NOMO-1 treated with dmso at 0.1 percent for 144 hours (cell line): ENCODE measurements around the gene RETREG3.
"Not testable (repeated sequence)": the region's sequence is repeated elsewhere in the genome, so short reads cannot be mapped to it uniquely, and the experiment has no call there.

Source experiments
- DNase-seq: peaks from one replicate; lab custom pipeline; 2025; ENCODE audit not compliant: unreplicated experiment; lab: John Stamatoyannopoulos, UW

Gene RETREG3, protein sequence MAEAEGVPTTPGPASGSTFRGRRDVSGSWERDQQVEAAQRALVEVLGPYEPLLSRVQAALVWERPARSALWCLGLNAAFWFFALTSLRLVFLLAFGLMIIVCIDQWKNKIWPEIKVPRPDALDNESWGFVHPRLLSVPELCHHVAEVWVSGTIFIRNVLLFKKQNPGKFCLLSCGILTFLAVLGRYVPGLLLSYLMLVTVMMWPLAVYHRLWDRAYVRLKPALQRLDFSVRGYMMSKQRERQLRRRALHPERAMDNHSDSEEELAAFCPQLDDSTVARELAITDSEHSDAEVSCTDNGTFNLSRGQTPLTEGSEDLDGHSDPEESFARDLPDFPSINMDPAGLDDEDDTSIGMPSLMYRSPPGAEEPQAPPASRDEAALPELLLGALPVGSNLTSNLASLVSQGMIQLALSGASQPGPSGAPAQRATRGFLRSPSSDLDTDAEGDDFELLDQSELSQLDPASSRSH

DNA sequence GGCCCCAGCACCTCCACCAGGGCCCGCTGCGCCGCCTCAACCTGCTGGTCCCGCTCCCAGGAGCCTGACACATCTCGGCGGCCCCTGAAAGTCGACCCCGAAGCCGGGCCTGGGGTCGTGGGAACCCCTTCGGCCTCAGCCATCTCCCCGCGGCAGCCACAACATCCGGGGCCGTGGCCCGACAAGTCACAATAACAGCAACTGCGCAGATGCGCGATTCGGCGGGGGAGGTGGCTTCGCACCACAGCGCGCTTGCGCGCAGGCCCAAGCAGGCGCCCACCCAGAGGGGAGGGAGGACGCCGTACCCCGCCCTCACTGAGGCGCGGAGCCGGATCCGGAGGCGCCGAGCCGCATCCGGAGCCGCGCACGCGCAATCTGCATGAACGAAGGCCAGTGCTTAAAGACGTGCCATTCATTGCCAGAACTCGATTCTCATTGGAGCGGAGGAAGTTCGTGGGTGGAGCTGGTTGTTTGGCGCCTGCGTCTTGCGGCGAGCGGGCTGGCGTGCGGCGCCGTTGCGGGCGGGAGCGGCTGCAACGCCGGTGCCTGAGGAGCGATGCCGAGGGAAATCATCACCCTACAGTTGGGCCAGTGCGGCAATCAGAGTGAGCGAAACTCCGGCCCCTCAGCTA, at the start of gene RETREG3, which contains the start of gene TUBG1:
Gene RETREG3 (minus strand): TSS at position 193 of the 632 bp plus-strand sequence. CDS start 50 bp downstream, at position 143.
Gene TUBG1 (plus strand): TSS at position 502 of the 632 bp plus-strand sequence. CDS start 55 bp downstream, at position 557.
- DNase-seq, result peak; percentile 99

DNA sequence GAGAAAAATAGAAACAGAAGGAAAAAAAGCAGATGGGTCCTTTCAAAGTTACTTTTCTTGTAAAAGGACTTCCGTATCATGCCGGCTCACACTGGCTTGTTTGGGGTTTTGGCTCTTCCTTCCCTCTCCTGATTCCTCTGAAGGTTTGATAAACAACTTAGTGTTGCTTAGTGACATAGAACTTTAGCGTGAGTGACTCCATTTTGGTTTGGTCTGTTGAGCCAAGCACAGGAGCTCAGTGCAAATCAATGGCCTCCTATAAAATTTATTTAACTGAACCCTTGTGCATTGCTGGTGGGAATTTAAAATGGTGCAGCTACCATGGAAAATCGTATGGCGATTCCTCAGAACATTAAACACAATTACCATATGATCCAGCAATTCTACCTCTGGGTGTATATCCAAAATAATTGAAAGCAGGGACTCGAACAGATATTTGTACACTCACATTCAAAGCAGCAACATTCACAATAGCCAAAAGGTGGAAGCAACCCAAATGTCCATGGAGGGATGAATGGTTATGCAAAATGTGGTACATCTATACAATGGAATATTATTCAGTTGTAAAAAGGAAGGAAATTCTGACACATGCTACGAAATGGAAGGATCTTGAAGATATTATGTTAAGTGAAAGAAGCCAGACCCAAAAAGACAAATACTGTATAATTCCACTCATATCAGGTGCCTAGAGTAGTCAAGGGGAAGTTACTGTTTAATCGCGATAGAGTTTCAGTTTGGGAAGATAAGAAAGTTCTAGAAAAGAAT, 48.8 kb upstream of the RETREG3 start:
- no peak for DNase-seq

DNA sequence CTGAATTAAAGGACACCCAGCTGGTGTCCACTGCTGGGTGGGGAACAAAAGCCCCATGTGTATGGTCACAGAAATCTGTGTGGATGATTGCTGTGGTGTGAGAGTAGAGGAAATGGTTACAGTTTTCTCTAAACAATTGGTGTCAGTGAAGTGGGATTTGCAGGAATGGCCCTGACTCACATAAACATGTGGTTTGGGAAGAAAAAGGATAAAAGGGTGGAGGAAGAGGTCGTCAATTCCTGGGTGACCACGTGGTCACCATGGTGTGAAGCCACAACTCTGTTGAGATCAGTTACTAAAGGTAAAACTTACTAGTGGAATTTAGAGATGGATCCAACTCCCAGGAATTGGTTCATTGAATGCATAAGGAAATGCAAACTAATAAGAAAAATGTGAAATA, 46.4 kb upstream of the RETREG3 start:
- no peak for DNase-seq

DNA sequence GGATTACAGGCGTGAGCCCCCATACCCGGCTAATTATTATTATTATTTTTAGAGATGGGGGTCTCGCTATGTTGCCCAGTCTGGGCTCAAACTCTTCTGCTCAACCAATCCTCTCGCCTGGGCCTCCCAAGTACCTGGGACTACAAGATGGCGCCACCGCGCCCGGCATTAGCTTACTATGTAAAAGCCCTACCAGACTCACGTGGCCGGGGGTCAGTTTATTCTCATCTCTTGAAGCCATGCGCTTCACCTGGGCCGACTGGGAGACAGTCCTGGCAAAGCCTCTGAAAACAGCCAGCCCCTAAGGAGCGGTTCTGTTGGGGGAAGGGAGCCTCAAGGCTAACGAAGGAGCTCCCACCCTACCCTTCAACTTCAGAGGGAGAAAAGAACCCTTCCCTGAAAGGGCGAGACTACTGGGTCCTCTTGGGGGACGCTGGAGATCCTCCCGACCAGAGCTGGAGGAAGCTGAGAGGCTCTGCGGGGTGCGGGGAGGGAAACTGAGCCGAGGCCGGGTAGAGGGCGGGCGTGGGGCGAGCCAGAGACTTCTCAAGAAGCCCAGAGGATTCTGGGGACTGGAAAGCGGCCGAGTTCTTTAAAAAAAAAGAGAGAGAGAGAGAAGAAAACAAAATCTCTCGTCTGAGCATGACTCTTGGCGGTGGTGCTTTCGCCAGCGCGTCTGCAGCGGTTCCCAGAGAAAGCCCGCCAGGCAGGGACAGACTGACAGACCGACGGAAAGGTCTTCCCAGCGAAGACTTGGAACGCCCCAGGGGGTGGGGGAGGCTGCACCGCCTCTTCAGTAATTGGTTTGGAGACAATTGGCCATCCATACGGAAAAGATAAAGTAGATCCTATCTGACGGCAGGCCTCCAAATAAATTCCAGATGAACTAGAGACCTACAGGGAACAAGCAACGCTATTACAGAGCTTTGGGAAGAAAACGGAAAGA, 44.3 kb upstream of the RETREG3 start:
- DNase-seq, result no peak

GRCh38 chr17:42651392-42651791, 42.2 kb upstream of the RETREG3 start:
- DNase-seq, result peak; percentile 15

- no peak for DNase-seq
Measured at GRCh38 chr17:42647778-42648177, 38.6 kb upstream of the RETREG3 start.

GRCh38 chr17:42642336-42642735, 33.2 kb upstream of the RETREG3 start:
- DNase-seq, result no peak

DNA sequence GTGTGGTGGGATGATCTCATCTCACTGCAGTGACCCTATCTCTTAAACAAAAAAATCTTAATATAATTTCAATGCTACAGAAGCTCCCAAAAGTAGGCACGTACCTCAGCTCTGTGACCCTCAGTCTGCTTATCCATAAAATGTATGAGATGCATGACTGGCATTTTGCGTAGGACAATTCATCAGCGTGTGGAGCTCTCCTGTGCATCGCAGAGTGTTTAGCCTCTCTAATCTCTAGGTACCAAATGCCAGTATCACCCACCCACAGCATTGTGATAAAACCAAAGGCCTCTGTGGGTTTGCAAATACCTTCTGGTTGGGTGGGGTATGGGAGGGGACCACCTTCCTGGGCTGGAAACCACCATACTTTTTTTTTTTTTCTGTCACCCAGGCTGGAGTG, 30.9 kb upstream of the RETREG3 start:
- no peak for DNase-seq

GRCh38 chr17:42639525-42640113, 30.4 kb upstream of the RETREG3 start:
- no peak for DNase-seq

DNA sequence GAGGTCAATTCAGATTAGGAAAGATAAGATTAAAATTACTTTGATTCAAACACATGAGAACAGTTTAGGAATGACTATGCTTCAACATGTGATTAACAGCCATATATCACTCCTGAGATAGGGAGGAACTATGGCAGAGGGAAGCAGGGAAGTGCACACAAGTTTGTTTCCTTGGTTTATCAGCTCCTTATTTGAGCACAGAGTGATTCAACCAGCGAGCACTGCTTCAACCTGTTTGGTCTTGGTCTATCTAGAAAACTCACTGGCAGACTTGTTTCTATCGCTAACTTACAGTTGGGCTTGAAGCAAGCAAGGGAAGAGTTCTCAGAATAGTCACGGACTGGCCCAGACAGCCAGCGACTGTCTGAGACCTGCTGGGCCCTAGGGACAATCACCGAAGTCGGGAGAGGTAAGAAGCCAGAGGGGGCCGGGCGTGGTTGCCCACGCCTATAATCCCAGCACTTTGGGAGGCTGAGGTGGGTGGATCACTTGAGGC, 23.8 kb upstream of the RETREG3 start:
- no peak for DNase-seq

DNA sequence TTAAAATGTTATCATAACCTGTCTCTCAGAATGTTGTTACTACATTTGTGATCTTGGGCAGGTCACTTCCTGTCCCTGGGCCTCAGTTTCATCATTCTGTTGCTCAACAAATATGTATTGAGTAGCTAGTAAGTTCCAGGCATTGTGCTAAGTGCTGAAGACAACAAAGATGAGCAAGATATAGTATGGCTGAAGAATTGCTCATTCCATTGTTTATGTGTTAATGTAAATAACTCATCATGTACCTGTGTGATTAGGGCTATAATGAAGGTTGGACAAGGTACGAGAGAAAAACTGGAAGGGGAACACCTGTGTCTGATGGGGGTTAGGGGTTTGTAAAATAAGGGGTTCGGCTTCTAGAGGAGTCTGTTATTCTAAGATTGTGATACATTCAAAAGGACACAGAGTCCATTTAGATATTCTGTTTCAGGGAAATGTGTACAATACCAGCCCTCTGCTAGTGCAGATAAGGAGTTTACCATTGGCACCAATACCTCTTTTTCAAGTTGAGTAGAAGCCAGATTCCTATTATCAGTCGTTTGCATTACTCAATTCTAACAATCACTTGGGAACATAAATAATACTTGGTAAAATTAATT, 20.3 kb upstream of the RETREG3 start:
- no peak for DNase-seq

- not testable (repeated sequence) for DNase-seq
Measured at GRCh38 chr17:42627032-42627764, 18.0 kb upstream of the RETREG3 start.

DNA sequence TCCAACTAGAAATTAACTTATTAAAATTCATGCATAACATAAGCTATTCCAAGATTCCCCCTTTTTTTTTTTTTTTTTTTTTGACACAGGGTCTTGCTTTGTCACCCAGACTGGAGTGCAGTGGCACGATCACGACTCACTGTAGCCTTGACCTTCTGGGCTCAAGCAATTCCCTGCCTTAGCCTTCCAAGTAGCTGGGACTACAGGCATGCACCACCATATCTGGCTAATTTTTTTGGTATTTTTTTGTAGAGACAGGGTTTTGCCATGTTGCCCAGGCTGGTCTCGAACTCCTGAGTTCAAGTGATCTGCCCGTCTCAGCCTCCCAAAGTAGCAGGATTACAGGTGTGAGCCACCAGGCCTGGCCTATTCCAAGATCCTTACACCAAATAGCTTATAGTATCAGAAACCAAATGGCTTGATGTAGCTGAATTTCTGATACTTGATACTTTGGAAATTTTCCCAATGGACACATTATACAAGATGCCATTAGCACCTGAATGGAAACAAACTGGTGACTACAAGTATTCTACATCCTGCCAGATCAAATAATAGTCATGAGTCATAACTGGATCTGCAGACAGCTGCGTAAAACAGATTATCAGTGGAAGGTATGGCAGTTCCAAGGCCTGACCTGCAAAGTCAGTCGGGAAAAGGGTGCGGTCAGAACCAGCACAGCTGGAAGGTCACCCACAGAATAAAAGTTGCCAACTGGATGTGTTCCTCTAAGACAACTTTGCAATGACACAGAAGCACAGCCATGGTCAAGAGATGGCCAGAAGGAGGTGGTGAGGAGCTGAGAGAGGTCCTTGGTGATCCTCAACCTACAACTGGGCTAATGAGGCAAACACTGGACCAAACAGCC, 14.8 kb upstream of the RETREG3 start:
- DNase-seq, result no peak

- no peak for DNase-seq
Measured at GRCh38 chr17:42623271-42623670, 14.1 kb upstream of the RETREG3 start.

- not testable (repeated sequence) for DNase-seq
Measured at GRCh38 chr17:42621987-42622386, 12.8 kb upstream of the RETREG3 start.

- no peak for DNase-seq
Measured at GRCh38 chr17:42618442-42619150, 9.4 kb upstream of the RETREG3 start.

GRCh38 chr17:42617956-42618431, 8.8 kb upstream of the RETREG3 start:
- no peak for DNase-seq
